ENCODE data around the gene MXRA5.
"Not testable (repeated sequence)": the region's sequence is repeated elsewhere in the genome, so short reads cannot be mapped to it uniquely, and the experiment has no call there.

The MXRA5 gene

GRCh38 chrX:3374108-3374800 is 27.8 kb upstream of the MXRA5 start:
- no peaks in the 10 kb centered on the region for H3K27me3 ChIP-seq (ENCODE audit: control insufficient read depth, insufficient read depth, low read length)
- H3K36me3 ChIP-seq (ENCODE audit: control insufficient read depth, insufficient read depth, low read length) = no peaks in the 10 kb centered on the region
- H3K9me3 ChIP-seq (ENCODE audit: control insufficient read depth, low read length) = no peaks in the 10 kb centered on the region
- no peak overlapping the region for H3K9ac ChIP-seq (ENCODE audit: low read length)
- no peak overlapping the region for H3K4me3 ChIP-seq (ENCODE audit: low read length)
- H3K4me1 ChIP-seq (ENCODE audit: control insufficient read depth, insufficient read depth, low read length) = no peaks in the 10 kb centered on the region

GRCh38 chrX:3371163-3371562 is 24.7 kb upstream of the MXRA5 start:
- no peaks in the 10 kb centered on the region for H3K9me3 ChIP-seq (ENCODE audit: control insufficient read depth, low read length)
- H3K4me3 ChIP-seq (ENCODE audit: low read length) = no peak overlapping the region
- no peak overlapping the region for H3K9ac ChIP-seq (ENCODE audit: low read length)
- H3K27me3 ChIP-seq (ENCODE audit: control insufficient read depth, insufficient read depth, low read length) = no peaks in the 10 kb centered on the region
- no peaks in the 10 kb centered on the region for H3K4me1 ChIP-seq (ENCODE audit: control insufficient read depth, insufficient read depth, low read length)
- H3K36me3 ChIP-seq (ENCODE audit: control insufficient read depth, insufficient read depth, low read length) = no peaks in the 10 kb centered on the region

GRCh38 chrX:3370656-3371055 is 24.2 kb upstream of the MXRA5 start:
- H3K9ac ChIP-seq (ENCODE audit: low read length) = no peak overlapping the region
- no peaks in the 10 kb centered on the region for H3K36me3 ChIP-seq (ENCODE audit: control insufficient read depth, insufficient read depth, low read length)
- no peaks in the 10 kb centered on the region for H3K27me3 ChIP-seq (ENCODE audit: control insufficient read depth, insufficient read depth, low read length)
- H3K4me3 ChIP-seq (ENCODE audit: low read length) = no peak overlapping the region
- no peaks in the 10 kb centered on the region for H3K4me1 ChIP-seq (ENCODE audit: control insufficient read depth, insufficient read depth, low read length)
- H3K9me3 ChIP-seq (ENCODE audit: control insufficient read depth, low read length) = no peaks in the 10 kb centered on the region

GRCh38 chrX:3362956-3363355 is 16.5 kb upstream of the MXRA5 start:
- no peaks in the 10 kb centered on the region for H3K27me3 ChIP-seq (ENCODE audit: control insufficient read depth, insufficient read depth, low read length)
- no peak overlapping the region for H3K9ac ChIP-seq (ENCODE audit: low read length)
- H3K4me3 ChIP-seq (ENCODE audit: low read length) = no peak overlapping the region
- H3K36me3 ChIP-seq (ENCODE audit: control insufficient read depth, insufficient read depth, low read length) = no peaks in the 10 kb centered on the region
- no peaks in the 10 kb centered on the region for H3K9me3 ChIP-seq (ENCODE audit: control insufficient read depth, low read length)
- no peaks in the 10 kb centered on the region for H3K4me1 ChIP-seq (ENCODE audit: control insufficient read depth, insufficient read depth, low read length)

- Histone ChIP-seq H3K27me3 (ENCODE audit: control insufficient read depth, insufficient read depth, low read length) (no peaks in the 10 kb centered on the region), H3K4me3 (ENCODE audit: low read length) (no peak overlapping the region)
These were observed 14.4 kb upstream of the MXRA5 start for GRCh38 chrX:3360881-3361280.

GRCh38 chrX:3352741-3353140 is 6.3 kb upstream of the MXRA5 start:
- not testable (repeated sequence) for H3K4me3 ChIP-seq (ENCODE audit: low read length); H3K27me3 ChIP-seq (ENCODE audit: control insufficient read depth, insufficient read depth, low read length); H3K9me3 ChIP-seq (ENCODE audit: control insufficient read depth, low read length); H3K4me1 ChIP-seq (ENCODE audit: control insufficient read depth, insufficient read depth, low read length); H3K36me3 ChIP-seq (ENCODE audit: control insufficient read depth, insufficient read depth, low read length); H3K9ac ChIP-seq (ENCODE audit: low read length)

More at GRCh38 chrX:3360881-3361280, 14.4 kb upstream of the MXRA5 start:
- H3K9ac ChIP-seq (ENCODE audit: low read length) = no peak overlapping the region
- H3K36me3 ChIP-seq (ENCODE audit: control insufficient read depth, insufficient read depth, low read length) = no peaks in the 10 kb centered on the region
- H3K9me3 ChIP-seq (ENCODE audit: control insufficient read depth, low read length) = no peaks in the 10 kb centered on the region
- H3K4me1 ChIP-seq (ENCODE audit: control insufficient read depth, insufficient read depth, low read length) = no peaks in the 10 kb centered on the region

- no peaks in the 10 kb centered on the region for H3K9me3 ChIP-seq (ENCODE audit: control insufficient read depth, low read length)
- no peak overlapping the region for H3K4me3 ChIP-seq (ENCODE audit: low read length)
- no peaks in the 10 kb centered on the region for H3K4me1 ChIP-seq (ENCODE audit: control insufficient read depth, insufficient read depth, low read length)
- H3K27me3 ChIP-seq (ENCODE audit: control insufficient read depth, insufficient read depth, low read length) = peaks cover under 1% of the 10 kb centered on the region
- H3K9ac ChIP-seq (ENCODE audit: low read length) = no peak overlapping the region
- no peaks in the 10 kb centered on the region for H3K36me3 ChIP-seq (ENCODE audit: control insufficient read depth, insufficient read depth, low read length)
These were observed 4.8 kb upstream of the MXRA5 start for GRCh38 chrX:3351276-3351675.

GRCh38 chrX:3348191-3348590 is 1.7 kb upstream of the MXRA5 start:
- Histone ChIP-seq H3K27me3 (ENCODE audit: control insufficient read depth, insufficient read depth, low read length) (peaks cover 9% of the 10 kb centered on the region), H3K9me3 (ENCODE audit: control insufficient read depth, low read length) (no peaks in the 10 kb centered on the region), H3K4me3 (ENCODE audit: low read length) (no peak overlapping the region), H3K36me3 (ENCODE audit: control insufficient read depth, insufficient read depth, low read length) (no peaks in the 10 kb centered on the region), H3K4me1 (ENCODE audit: control insufficient read depth, insufficient read depth, low read length) (no peaks in the 10 kb centered on the region), H3K9ac (ENCODE audit: low read length) (no peak overlapping the region)

GRCh38 chrX:3345281-3346191 is 916 bp downstream of the MXRA5 start:
- peak overlapping the region; percentile 34 for H3K9ac ChIP-seq (ENCODE audit: low read length)
- H3K4me3 ChIP-seq (ENCODE audit: low read length) = no peak overlapping the region
- no peaks in the 10 kb centered on the region for H3K36me3 ChIP-seq (ENCODE audit: control insufficient read depth, insufficient read depth, low read length)
- H3K4me1 ChIP-seq (ENCODE audit: control insufficient read depth, insufficient read depth, low read length) = no peaks in the 10 kb centered on the region
- H3K27me3 ChIP-seq (ENCODE audit: control insufficient read depth, insufficient read depth, low read length) = peaks cover 9% of the 10 kb centered on the region
- H3K9me3 ChIP-seq (ENCODE audit: control insufficient read depth, low read length) = no peaks in the 10 kb centered on the region

- not testable (repeated sequence) for H3K9me3 ChIP-seq (ENCODE audit: control insufficient read depth, low read length); H3K27me3 ChIP-seq (ENCODE audit: control insufficient read depth, insufficient read depth, low read length); H3K36me3 ChIP-seq (ENCODE audit: control insufficient read depth, insufficient read depth, low read length); H3K4me3 ChIP-seq (ENCODE audit: low read length); H3K4me1 ChIP-seq (ENCODE audit: control insufficient read depth, insufficient read depth, low read length); H3K9ac ChIP-seq (ENCODE audit: low read length)
These were observed 2.9 kb downstream of the MXRA5 start for GRCh38 chrX:3343569-3343968.

- H3K36me3 ChIP-seq (ENCODE audit: control insufficient read depth, insufficient read depth, low read length) = no peaks in the 10 kb centered on the region
- no peaks in the 10 kb centered on the region for H3K27me3 ChIP-seq (ENCODE audit: control insufficient read depth, insufficient read depth, low read length)
- no peaks in the 10 kb centered on the region for H3K9me3 ChIP-seq (ENCODE audit: control insufficient read depth, low read length)
- no peak overlapping the region for H3K9ac ChIP-seq (ENCODE audit: low read length)
- H3K4me1 ChIP-seq (ENCODE audit: control insufficient read depth, insufficient read depth, low read length) = no peaks in the 10 kb centered on the region
- H3K4me3 ChIP-seq (ENCODE audit: low read length) = no peak overlapping the region
These were observed 6.4 kb downstream of the MXRA5 start for GRCh38 chrX:3340016-3340415.

- no peaks in the 10 kb centered on the region for H3K27me3 ChIP-seq (ENCODE audit: control insufficient read depth, insufficient read depth, low read length)
- H3K4me3 ChIP-seq (ENCODE audit: low read length) = no peak overlapping the region
- H3K4me1 ChIP-seq (ENCODE audit: control insufficient read depth, insufficient read depth, low read length) = no peaks in the 10 kb centered on the region
- H3K36me3 ChIP-seq (ENCODE audit: control insufficient read depth, insufficient read depth, low read length) = no peaks in the 10 kb centered on the region
- H3K9me3 ChIP-seq (ENCODE audit: control insufficient read depth, low read length) = no peaks in the 10 kb centered on the region
- H3K9ac ChIP-seq (ENCODE audit: low read length) = no peak overlapping the region
These were observed 19.8 kb downstream of the MXRA5 start for GRCh38 chrX:3326681-3327080.

Data from mucosa of stomach (tissue), 1 donor.